Keratinocyte (primary cell): Measurements from ENCODE around the gene PGAM1. TPM values are rescaled to one million over a fixed set of nuclear protein-coding genes. Genes with fewer than 3 reads are reported as not detected.

Experiments used
- DNase-seq: peaks from one replicate; pipeline ENCODE4 v3.0.0-alpha.2; 2011; ENCODE audit warnings: low read depth, missing footprints, low spot score
- FAIRE-seq: peaks from 2 replicates; lab custom pipeline; 2011; peaks lifted over from hg19 to GRCh38; lab: Jason Lieb, UNC
- H2AFZ ChIP-seq: 2 replicates; pipeline ENCODE4 v1.6.0; 2012; ENCODE audit warnings: low read length, control low read depth, inconsistent platforms; ENCODE audit not compliant: control insufficient read depth
- H3K27ac ChIP-seq: 2 replicates; pipeline ENCODE4 v1.5.1; 2011; ENCODE audit warnings: low read length; ENCODE audit not compliant: control insufficient read depth, insufficient read depth
- H3K27me3 ChIP-seq: 3 replicates; pipeline ENCODE4 v1.6.0; 2011; ENCODE audit warnings: low read length; ENCODE audit not compliant: control insufficient read depth, insufficient read depth; ENCODE audit errors: extremely low read depth
- H3K36me3 ChIP-seq, 2 experiments: 2 replicates in 1 of 2; 3 replicates in 1 of 2; pipeline ENCODE4 v1.5.1; 2011; ENCODE audit warnings: low read length in 2 of 2, mild to moderate bottlenecking in 1 of 2; ENCODE audit not compliant: control insufficient read depth in 2 of 2, insufficient read depth in 2 of 2; ENCODE audit errors: extremely low read depth in 1 of 2
- H3K4me1 ChIP-seq: 3 replicates; pipeline ENCODE4 v1.5.1; 2011; ENCODE audit warnings: low read length; ENCODE audit not compliant: control insufficient read depth, insufficient read depth; ENCODE audit errors: extremely low read depth
- H3K4me2 ChIP-seq: 3 replicates; pipeline ENCODE4 v1.6.0; 2011; ENCODE audit warnings: low read depth, low read length; ENCODE audit not compliant: control insufficient read depth, insufficient read depth; ENCODE audit errors: extremely low read depth
- H3K4me3 ChIP-seq, 3 experiments: fragments of 200-600 bp in 1 of 3; sonication (generic) in 1 of 3; 2 replicates in 2 of 3; 3 replicates in 1 of 3; pipeline ENCODE4 v1.5.1; 2011 to 2016; ENCODE audit warnings: low read length in 3 of 3, mild to moderate bottlenecking in 3 of 3, control low read depth in 2 of 3, inconsistent platforms in 1 of 3, low read depth in 1 of 3, mixed read lengths in 1 of 3, mixed run types in 1 of 3, moderate library complexity in 1 of 3; ENCODE audit not compliant: control insufficient read depth in 2 of 3, insufficient read depth in 2 of 3; ENCODE audit errors: extremely low read depth in 1 of 3
- H3K79me2 ChIP-seq: 2 replicates; pipeline ENCODE4 v1.6.0; 2012; ENCODE audit warnings: low read length; ENCODE audit not compliant: control insufficient read depth, insufficient read depth
- H3K9ac ChIP-seq: 3 replicates; pipeline ENCODE4 v1.6.0; 2011; ENCODE audit warnings: low read length; ENCODE audit not compliant: control insufficient read depth, insufficient read depth; ENCODE audit errors: extremely low read depth
- H3K9me1 ChIP-seq: 3 replicates; pipeline ENCODE4 v1.6.0; 2011; ENCODE audit warnings: low read length; ENCODE audit not compliant: control insufficient read depth, insufficient read depth; ENCODE audit errors: extremely low read depth
- H3K9me3 ChIP-seq: 2 replicates; pipeline ENCODE4 v1.5.1; 2012; ENCODE audit warnings: low read depth, low read length; ENCODE audit not compliant: control insufficient read depth
- H4K20me1 ChIP-seq: 3 replicates; pipeline ENCODE4 v1.6.0; 2011; ENCODE audit warnings: low read length; ENCODE audit not compliant: control insufficient read depth, insufficient read depth; ENCODE audit errors: extremely low read depth
- CTCF ChIP-seq, 3 experiments: IDR thresholded peaks in 1 of 3; conservative IDR thresholded peaks in 1 of 3; optimal IDR thresholded peaks in 1 of 3; 2 replicates in 2 of 3; 3 replicates in 1 of 3; pipeline versions ENCODE3 to v1.5.1; 2011; ENCODE audit warnings: low read length in 3 of 3, mild to moderate bottlenecking in 3 of 3, moderate library complexity in 2 of 3, control low read depth in 1 of 3, inconsistent platforms in 1 of 3; ENCODE audit not compliant: insufficient read depth in 2 of 3; ENCODE audit errors: extremely low read depth in 1 of 3
- EZH2 ChIP-seq: IDR thresholded peaks from one replicate; pipeline ENCODE4 v1.6.1; 2012; ENCODE audit warnings: inconsistent platforms, mild to moderate bottlenecking, low read length, moderate library complexity
- dilution Hi-C: fragments of 300-500 bp; cut with MboI; formaldehyde crosslinking; loops from one replicate; pipeline ENCODE4 v1.7.0; 2020; ENCODE audit warnings: low sequenced_read_pairs; ENCODE audit not compliant: extremely low pct_ligation_motif_present
- polyA minus RNA-seq, 3 experiments: library from RNA; depleted of rRNA, polyadenylated mRNA; stranded (reverse); fragments of >200 nt; gene quantifications; 1 replicate in 1 of 3; 2 replicates in 1 of 3; 3 replicates in 1 of 3; pipeline ENCODE4 v1.2.3, GENCODE V29; 2011
- polyA plus RNA-seq, 5 experiments: library from polyadenylated mRNA; depleted of rRNA in 3 of 5; stranded (reverse) in 3 of 5; stranded (forward) in 1 of 5; unstranded in 1 of 5; fragments of >200 nt; gene quantifications; 1 replicate in 1 of 5; 2 replicates in 3 of 5; 3 replicates in 1 of 5; pipeline versions ENCODE4 v1.2.1 to v1.2.3, GENCODE V29; 2011 to 2012; ENCODE audit warnings: missing spikeins in 2 of 5, low read depth in 1 of 5, low replicate concordance in 1 of 5

Gene PGAM1
- polyA plus RNA-seq: 602 to 706 TPM (median 624 TPM) in 3 replicates
- 145 TPM for polyA plus RNA-seq (2011; ENCODE audit: low read depth)
- 616 and 687 TPM in 2 replicates for polyA plus RNA-seq (2011; cell fraction: cytosol; rRNA removed)
- 358 and 405 TPM in 2 replicates for polyA plus RNA-seq (2011; cell fraction: nucleus; rRNA removed)
- 340 and 522 TPM in 2 replicates for polyA plus RNA-seq (2012; ENCODE audit: low replicate concordance)
- 481 to 636 TPM (median 493 TPM) in 3 replicates for polyA minus RNA-seq
- 499 TPM for polyA minus RNA-seq (2011; cell fraction: cytosol; rRNA and poly(A)+ RNA removed)
- polyA minus RNA-seq (2011; cell fraction: nucleus; rRNA and poly(A)+ RNA removed): 169 and 188 TPM in 2 replicates

GRCh38 chr10:97425964-97426775, at the start of gene PGAM1:
Gene PGAM1, plus strand, starts transcription at chr10:97426191. Its CDS starts 117 bp downstream, at chr10:97426308.
- peaks cover 22% of the 10 kb centered on the region for H3K4me1 ChIP-seq
- peak within 1 kb of the TSS; percentile 94 for H3K9ac ChIP-seq
- peaks cover 48% of the 10 kb centered on the region for H3K79me2 ChIP-seq
- peak within 1 kb of the TSS; percentile 93 for H3K4me2 ChIP-seq
- peak within 1 kb of the TSS; percentile 88 for H3K27ac ChIP-seq
- H4K20me1 ChIP-seq: peaks cover 6% of the 10 kb centered on the region
- H3K9me3 ChIP-seq: no peaks in the 10 kb centered on the region
- H3K4me3 ChIP-seq: peak within 1 kb of the TSS; percentile 74 to 97 (median 95)
- TF ChIP-seq CTCF (optimal IDR thresholded peaks at IDR 0.05 in 1 of 3, IDR thresholded peaks at IDR 0.05 in 1 of 3, conservative IDR thresholded peaks at IDR 0.05 in 1 of 3; ENCODE audit: extremely low read depth in 1 of 3, insufficient read depth in 2 of 3, low read length in 3 of 3) (peak; percentile 59 to 99 (median 85)), EZH2 (no peak)
- dilution Hi-C loops: no loop called here
- DNase-seq: peak; percentile 77
- H3K36me3 ChIP-seq: peaks cover 14 to 23% of the 10 kb centered on the region in 2 experiments
- H3K9me1 ChIP-seq: no peaks in the 10 kb centered on the region
- no peak for FAIRE-seq
- H2AFZ ChIP-seq: peak within 1 kb of the TSS; percentile 34
- H3K27me3 ChIP-seq: no peaks in the 10 kb centered on the region

GRCh38 chr10:97376413-97376812, 49.6 kb upstream of the PGAM1 start:
- no peak overlapping the region for H3K9ac ChIP-seq
- no peak overlapping the region for H2AFZ ChIP-seq
- peaks cover 30 to 35% of the 10 kb centered on the region in 2 experiments for H3K36me3 ChIP-seq
- no peak overlapping the region for H3K27ac ChIP-seq
- no peaks in the 10 kb centered on the region for H3K9me1 ChIP-seq
- no peak overlapping the region for H3K4me2 ChIP-seq
- H3K79me2 ChIP-seq: no peaks in the 10 kb centered on the region
- DNase-seq (no peak), FAIRE-seq (no peak)
- TF ChIP-seq EZH2: no peak
- no peak for TF ChIP-seq CTCF (optimal IDR thresholded peaks at IDR 0.05 in 1 of 3, IDR thresholded peaks at IDR 0.05 in 1 of 3, conservative IDR thresholded peaks at IDR 0.05 in 1 of 3; ENCODE audit: extremely low read depth in 1 of 3, insufficient read depth in 2 of 3, low read length in 3 of 3)
- H3K9me3 ChIP-seq: no peaks in the 10 kb centered on the region
- dilution Hi-C loops: no loop called here
- H3K4me1 ChIP-seq: no peaks in the 10 kb centered on the region
- no peaks in the 10 kb centered on the region for H3K27me3 ChIP-seq
- H4K20me1 ChIP-seq: no peaks in the 10 kb centered on the region
- H3K4me3 ChIP-seq: no peak overlapping the region
